A549 (cell line): ENCODE data around the gene RERE.

Experiments used
- CTCF ChIP-seq: fragments of >200 bp; sonication (Bioruptor Twin); formaldehyde crosslinking; IDR thresholded peaks from 3 replicates; pipeline ENCODE4 v1.5.1; 2016
- JUN ChIP-seq, 2 experiments: fragments of >200 bp; sonication (Bioruptor Twin); formaldehyde crosslinking; IDR thresholded peaks; 2 replicates in 1 of 2; 3 replicates in 1 of 2; pipeline ENCODE4 v1.6.1; 2016 to 2017
- MAX ChIP-seq: IDR thresholded peaks from 2 replicates; pipeline ENCODE4 v1.6.1; 2012
- NPAS2 ChIP-seq: fragments of 250-450 bp; sonication (Bioruptor Pico); IDR thresholded peaks from 2 replicates; pipeline ENCODE4 v1.8.0; 2022; ENCODE audit warnings: mild to moderate bottlenecking, moderate library complexity, borderline replicate concordance
- NR3C1 ChIP-seq: fragments of >200 bp; sonication (Bioruptor Twin); formaldehyde crosslinking; IDR thresholded peaks from 3 replicates; pipeline ENCODE4 v1.6.1; 2017
- POLR2A ChIP-seq: IDR thresholded peaks from 2 replicates; pipeline ENCODE4 v1.6.1; 2012; ENCODE audit warnings: mild to moderate bottlenecking, low read length

GRCh38 chr1:8540971-8541370, 276.5 kb downstream of the RERE start:
- no peak for TF ChIP-seq CTCF
- TF ChIP-seq POLR2A: no peak
- TF ChIP-seq MAX: no peak
- TF ChIP-seq JUN (IDR thresholded peaks at IDR 0.05): no peak
- no peak for TF ChIP-seq NR3C1
- no peak for TF ChIP-seq NPAS2
